Ectodermal cell (in vitro differentiated cells): ENCODE measurements around the gene CALM3.

Source experiments
- H3K27ac ChIP-seq: 2 replicates; pipeline ENCODE4 v1.7.0; 2013; ENCODE audit warnings: mild to moderate bottlenecking, low read depth, low read length; ENCODE audit not compliant: insufficient read depth, poor library complexity, severe bottlenecking
- H3K27me3 ChIP-seq: 2 replicates; pipeline ENCODE4 v1.7.0; 2013; ENCODE audit warnings: mild to moderate bottlenecking, low read length; ENCODE audit not compliant: insufficient read depth, control insufficient read depth, poor library complexity, severe bottlenecking
- H3K36me3 ChIP-seq: one replicate; pipeline ENCODE4 v1.7.0; 2013; ENCODE audit warnings: low read length; ENCODE audit not compliant: control insufficient read depth, insufficient read depth
- H3K4me1 ChIP-seq: one replicate; pipeline ENCODE4 v1.7.0; 2013; ENCODE audit warnings: low read length; ENCODE audit not compliant: control insufficient read depth, insufficient read depth
- H3K4me3 ChIP-seq: 2 replicates; pipeline ENCODE4 v1.7.0; 2013; ENCODE audit warnings: low read depth, low read length, control low read depth; ENCODE audit not compliant: insufficient read depth
- H3K9me3 ChIP-seq: 2 replicates; pipeline ENCODE4 v1.7.0; 2013; ENCODE audit warnings: mild to moderate bottlenecking, low read length, moderate library complexity; ENCODE audit not compliant: control insufficient read depth
- WGBS, 2 experiments: methylation state at CpG; one replicate each; pipeline ENCODE4 v1.1.7; 2013; ENCODE audit warnings: missing lambda C conversion rate in 2 of 2; 5-methylcytosine and 5-hydroxymethylcytosine counted together

CALM3 gene

GRCh38 chr19:46607448-46607841 lies 6.3 kb downstream of the CALM3 start:
- H3K36me3 ChIP-seq, result peaks cover 52% of the 10 kb centered on the region
- no peaks in the 10 kb centered on the region for H3K9me3 ChIP-seq
- H3K27ac ChIP-seq, result no peak overlapping the region
- no peak overlapping the region for H3K4me3 ChIP-seq
- peaks cover 26% of the 10 kb centered on the region for H3K4me1 ChIP-seq
- WGBS, 2 experiments, result 94 to 95% methylated on average over 12 of the region's 12 CpGs
- H3K27me3 ChIP-seq, result no peaks in the 10 kb centered on the region

DNA sequence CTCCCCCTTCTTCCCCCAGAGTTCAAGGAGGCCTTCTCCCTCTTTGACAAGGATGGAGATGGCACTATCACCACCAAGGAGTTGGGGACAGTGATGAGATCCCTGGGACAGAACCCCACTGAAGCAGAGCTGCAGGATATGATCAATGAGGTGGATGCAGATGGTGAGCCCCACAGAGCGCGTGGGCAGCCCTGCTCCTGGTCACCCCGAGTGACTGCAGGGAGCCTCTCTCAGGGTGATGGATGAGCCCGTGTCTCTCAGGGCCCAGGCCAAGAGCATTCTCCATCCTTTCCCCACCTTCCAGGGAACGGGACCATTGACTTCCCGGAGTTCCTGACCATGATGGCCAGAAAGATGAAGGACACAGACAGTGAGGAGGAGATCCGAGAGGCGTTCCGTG lies 7.0 kb downstream of the CALM3 start:
- H3K36me3 ChIP-seq, result peaks cover 52% of the 10 kb centered on the region
- no peaks in the 10 kb centered on the region for H3K27me3 ChIP-seq
- 96 to 97% methylated on average over 9 of the region's 9 CpGs for WGBS, 2 experiments
- peaks cover 19% of the 10 kb centered on the region for H3K4me1 ChIP-seq
- no peaks in the 10 kb centered on the region for H3K9me3 ChIP-seq
- no peak overlapping the region for H3K27ac ChIP-seq
- no peak overlapping the region for H3K4me3 ChIP-seq

DNA sequence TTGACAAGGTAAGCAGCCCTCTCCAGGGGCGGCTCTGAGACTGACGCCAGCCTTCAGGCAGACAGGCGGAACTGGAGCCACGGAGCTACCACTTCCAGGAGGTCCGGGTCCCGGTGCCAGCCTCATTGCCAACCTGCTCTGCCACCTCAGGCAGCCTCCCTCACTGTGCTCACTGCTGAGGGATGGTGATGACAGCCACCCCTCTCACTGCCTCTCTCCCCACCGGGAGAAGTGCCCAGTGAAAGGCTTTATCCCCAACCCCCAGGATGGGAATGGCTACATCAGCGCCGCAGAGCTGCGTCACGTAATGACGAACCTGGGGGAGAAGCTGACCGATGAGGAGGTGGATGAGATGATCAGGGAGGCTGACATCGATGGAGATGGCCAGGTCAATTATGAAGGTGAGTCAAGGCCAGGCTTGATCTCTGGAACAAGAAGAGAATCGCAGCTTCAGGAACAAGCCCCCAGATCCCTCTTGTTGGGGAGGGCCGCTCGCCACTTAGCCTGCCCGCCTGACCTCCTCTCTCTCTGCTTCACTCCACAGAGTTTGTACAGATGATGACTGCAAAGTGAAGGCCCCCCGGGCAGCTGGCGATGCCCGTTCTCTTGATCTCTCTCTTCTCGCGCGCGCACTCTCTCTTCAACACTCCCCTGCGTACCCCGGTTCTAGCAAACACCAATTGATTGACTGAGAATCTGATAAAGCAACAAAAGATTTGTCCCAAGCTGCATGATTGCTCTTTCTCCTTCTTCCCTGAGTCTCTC lies 7.6 kb downstream of the CALM3 start:
- Histone ChIP-seq H3K36me3 (peaks cover 52% of the 10 kb centered on the region), H3K9me3 (no peaks in the 10 kb centered on the region), H3K27ac (no peak overlapping the region), H3K27me3 (no peaks in the 10 kb centered on the region), H3K4me1 (peaks cover 13% of the 10 kb centered on the region), H3K4me3 (no peak overlapping the region)
- WGBS, 2 experiments, result 95 to 96% methylated on average over 27 of the region's 27 CpGs

GRCh38 chr19:46609511-46610412 lies 8.6 kb downstream of the CALM3 start:
- H3K4me1 ChIP-seq, result peaks cover 3% of the 10 kb centered on the region
- peaks cover 52% of the 10 kb centered on the region for H3K36me3 ChIP-seq
- WGBS, 2 experiments, result 92% methylated on average over 30 of the region's 30 CpGs
- no peaks in the 10 kb centered on the region for H3K27me3 ChIP-seq
- no peak overlapping the region for H3K27ac ChIP-seq
- no peaks in the 10 kb centered on the region for H3K9me3 ChIP-seq
- no peak overlapping the region for H3K4me3 ChIP-seq

DNA sequence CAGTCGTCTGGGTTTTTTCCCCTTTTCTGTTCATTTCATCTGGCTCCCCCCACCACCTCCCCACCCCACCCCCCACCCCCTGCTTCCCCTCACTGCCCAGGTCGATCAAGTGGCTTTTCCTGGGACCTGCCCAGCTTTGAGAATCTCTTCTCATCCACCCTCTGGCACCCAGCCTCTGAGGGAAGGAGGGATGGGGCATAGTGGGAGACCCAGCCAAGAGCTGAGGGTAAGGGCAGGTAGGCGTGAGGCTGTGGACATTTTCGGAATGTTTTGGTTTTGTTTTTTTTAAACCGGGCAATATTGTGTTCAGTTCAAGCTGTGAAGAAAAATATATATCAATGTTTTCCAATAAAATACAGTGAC lies 9.3 kb downstream of the CALM3 start:
- WGBS, 2 experiments, result 85 to 92% methylated on average over 3 to 5 of the region's 5 CpGs
- no peaks in the 10 kb centered on the region for H3K9me3 ChIP-seq
- peaks cover 51% of the 10 kb centered on the region for H3K36me3 ChIP-seq
- no peaks in the 10 kb centered on the region for H3K4me1 ChIP-seq
- H3K4me3 ChIP-seq, result no peak overlapping the region
- H3K27ac ChIP-seq, result no peak overlapping the region
- no peaks in the 10 kb centered on the region for H3K27me3 ChIP-seq

GRCh38 chr19:46610851-46611770 lies 10.0 kb downstream of the CALM3 start:
- Histone ChIP-seq H3K4me1 (no peaks in the 10 kb centered on the region), H3K27ac (peak overlapping the region; percentile 20), H3K9me3 (no peaks in the 10 kb centered on the region), H3K36me3 (peaks cover 43% of the 10 kb centered on the region), H3K27me3 (no peaks in the 10 kb centered on the region), H3K4me3 (no peak overlapping the region)
- 88 to 95% methylated on average over 17 of the region's 17 CpGs for WGBS, 2 experiments

GRCh38 chr19:46611776-46612175 lies 10.6 kb downstream of the CALM3 start:
- Histone ChIP-seq H3K36me3 (peaks cover 37% of the 10 kb centered on the region), H3K9me3 (no peaks in the 10 kb centered on the region), H3K27me3 (no peaks in the 10 kb centered on the region), H3K4me3 (no peak overlapping the region), H3K4me1 (no peaks in the 10 kb centered on the region), H3K27ac (no peak overlapping the region)
- WGBS, 2 experiments, result 93 to 94% methylated on average over 6 of the region's 6 CpGs

DNA sequence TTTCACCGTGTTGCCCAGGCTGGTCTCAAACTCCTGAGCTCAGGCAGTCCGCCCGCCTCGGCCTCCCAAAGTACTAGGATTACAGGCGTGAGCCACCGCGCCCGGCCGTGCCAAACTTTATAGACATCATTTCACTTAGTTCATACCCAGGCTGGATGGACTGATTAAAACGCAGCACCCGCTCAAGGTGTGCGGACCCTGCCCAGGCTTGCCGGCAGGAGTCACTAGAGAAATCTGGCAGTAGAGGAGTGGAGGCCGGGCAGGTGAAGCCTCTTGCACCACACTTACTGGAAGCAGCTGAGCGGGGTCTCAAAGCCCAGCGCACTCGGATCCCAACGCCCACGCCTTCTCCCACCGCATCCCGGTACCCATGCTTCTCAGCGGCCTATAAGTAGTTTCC lies 12.4 kb downstream of the CALM3 start:
- H3K4me3 ChIP-seq, result no peak overlapping the region

GRCh38 chr19:46614114-46614722 lies 13.1 kb downstream of the CALM3 start:
- Histone ChIP-seq H3K9me3 (no peaks in the 10 kb centered on the region), H3K27ac (no peak overlapping the region), H3K27me3 (no peaks in the 10 kb centered on the region), H3K4me3 (no peak overlapping the region), H3K4me1 (no peaks in the 10 kb centered on the region), H3K36me3 (peaks cover 14% of the 10 kb centered on the region)
- WGBS, 2 experiments, result 31 to 34% methylated on average over 12 of the region's 12 CpGs

More for the DNA sequence above, 12.4 kb downstream of the CALM3 start:
- H3K9me3 ChIP-seq, result no peaks in the 10 kb centered on the region
- H3K27ac ChIP-seq, result no peak overlapping the region
- WGBS, 2 experiments, result 92 to 94% methylated on average over 22 of the region's 22 CpGs
- H3K36me3 ChIP-seq, result peaks cover 20% of the 10 kb centered on the region
- no peaks in the 10 kb centered on the region for H3K27me3 ChIP-seq
- H3K4me1 ChIP-seq, result no peaks in the 10 kb centered on the region
